Right atrium auricular region (tissue), 2 donors: ENCODE results near the gene C6orf62. TPM values are rescaled to one million over a fixed set of nuclear protein-coding genes. Genes with fewer than 3 reads are reported as not detected.
A peak's percentile ranks its signal among the peaks of the same experiment; 100 is the strongest.
"Not testable (repeated sequence)": the region's sequence is repeated elsewhere in the genome, so short reads cannot be mapped to it uniquely, and the experiment has no call there.

Experiments
- DNase-seq: peaks from one replicate; pipeline ENCODE4 v3.0.0-alpha.2; 2019; ENCODE audit warnings: low spot score
- H3K27ac ChIP-seq, 2 donors: fragments of 200-600 bp; sonication (generic); 1 replicate in 1 of 2; 2 replicates in 1 of 2; pipeline ENCODE4 v1.5.1; 2016 to 2019
- H3K27me3 ChIP-seq, 2 donors: fragments of 200-600 bp; sonication (generic); one replicate each; pipeline versions ENCODE4 v1.5.1 to v1.6.0; 2017 to 2019
- H3K36me3 ChIP-seq: fragments of 200-600 bp; sonication (generic); one replicate; pipeline ENCODE4 v1.5.1; 2016
- H3K4me1 ChIP-seq, 2 donors: fragments of 200-600 bp; sonication (generic); one replicate each; pipeline versions ENCODE4 v1.5.1 to v1.6.0; 2017 to 2019
- H3K4me3 ChIP-seq, 2 donors: fragments of 200-600 bp; sonication (generic); 1 replicate in 1 of 2; 2 replicates in 1 of 2; pipeline ENCODE4 v1.5.1; 2017 to 2019; ENCODE audit warnings: mild to moderate bottlenecking in 1 of 2, moderate library complexity in 1 of 2
- H3K9me3 ChIP-seq, 2 donors: fragments of 200-600 bp; sonication (generic); one replicate each; pipeline ENCODE4 v1.5.1; 2019
- CTCF ChIP-seq, 2 donors: fragments of 200-600 bp; sonication (generic); IDR thresholded peaks; one replicate each; pipeline ENCODE4 v1.5.1; 2019; ENCODE audit warnings: antibody characterized with exemption in 2 of 2
- total RNA-seq, 2 donors: library from RNA; depleted of rRNA; stranded (reverse); fragments of >200 nt; gene quantifications; one replicate each; pipeline ENCODE4 v1.1.0, GENCODE V29; 2016

Gene C6orf62
- total RNA-seq, 2 donors from 2014 or later = 24.0 to 47.4 TPM

GRCh38 chr6:24743944-24744335 is 25.0 kb upstream of the C6orf62 start:
- H3K36me3 ChIP-seq = no peaks in the 10 kb centered on the region
- TF ChIP-seq CTCF (IDR thresholded peaks at IDR 0.05) = no peak
- DNase-seq = no peak
- no peaks in the 10 kb centered on the region for H3K9me3 ChIP-seq
- H3K4me1 ChIP-seq = no peaks in the 10 kb centered on the region
- H3K27ac ChIP-seq = no peak overlapping the region
- H3K4me3 ChIP-seq = no peak overlapping the region
- H3K27me3 ChIP-seq = no peaks in the 10 kb centered on the region

DNA sequence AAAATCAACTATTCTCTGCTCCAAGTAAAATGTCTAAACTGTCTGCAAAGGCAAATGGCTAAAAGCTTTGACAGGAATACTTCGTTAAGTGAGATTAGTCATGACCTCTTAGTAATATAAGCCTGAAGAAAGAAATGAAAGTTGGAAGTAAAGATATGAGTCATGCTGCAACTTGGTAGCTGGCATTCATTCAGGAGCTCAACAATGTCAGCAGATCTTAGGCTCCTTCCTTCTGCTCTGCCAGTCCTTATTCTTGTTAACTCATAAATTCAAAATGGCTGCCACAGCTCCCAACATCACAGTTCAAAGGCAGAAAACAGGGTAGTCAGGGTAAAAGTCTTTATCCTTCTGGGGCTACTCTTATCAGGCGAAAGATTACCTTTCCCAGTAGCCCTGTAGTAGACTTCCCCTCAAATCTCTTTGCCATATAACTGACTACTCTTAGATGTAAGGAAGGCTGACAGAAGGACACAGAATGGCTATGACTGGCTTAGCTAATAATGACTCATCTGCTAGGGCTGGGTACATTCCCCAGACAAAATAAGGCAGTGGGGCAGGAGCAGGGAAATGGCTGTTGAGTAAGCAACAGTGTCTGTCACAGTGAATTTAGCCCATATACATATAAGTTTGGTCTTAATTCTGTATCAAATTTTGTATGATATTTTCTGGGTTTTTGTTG is 24.4 kb upstream of the C6orf62 start:
- H3K36me3 ChIP-seq = no peaks in the 10 kb centered on the region
- peak overlapping the region in 1 of 2 donors; percentile 8 for H3K27ac ChIP-seq
- no peaks in the 10 kb centered on the region for H3K9me3 ChIP-seq
- no peak overlapping the region for H3K4me3 ChIP-seq
- no peaks in the 10 kb centered on the region for H3K27me3 ChIP-seq
- no peak for TF ChIP-seq CTCF (IDR thresholded peaks at IDR 0.05)
- no peak for DNase-seq
- no peaks in the 10 kb centered on the region for H3K4me1 ChIP-seq

GRCh38 chr6:24742216-24742738 is 23.3 kb upstream of the C6orf62 start:
- TF ChIP-seq CTCF (IDR thresholded peaks at IDR 0.05) = no peak
- Histone ChIP-seq H3K27ac (no peak overlapping the region), H3K27me3 (no peaks in the 10 kb centered on the region), H3K4me1 (no peaks in the 10 kb centered on the region), H3K36me3 (no peaks in the 10 kb centered on the region), H3K9me3 (no peaks in the 10 kb centered on the region), H3K4me3 (no peak overlapping the region)
- no peak for DNase-seq

- Histone ChIP-seq H3K4me1 (no peaks in the 10 kb centered on the region), H3K27me3 (no peaks in the 10 kb centered on the region), H3K36me3 (no peaks in the 10 kb centered on the region), H3K9me3 (no peaks in the 10 kb centered on the region), H3K27ac (no peak overlapping the region), H3K4me3 (no peak overlapping the region)
- no peak for DNase-seq
- no peak for TF ChIP-seq CTCF (IDR thresholded peaks at IDR 0.05)
Measured at GRCh38 chr6:24740861-24741260, 21.9 kb upstream of the C6orf62 start.

DNA sequence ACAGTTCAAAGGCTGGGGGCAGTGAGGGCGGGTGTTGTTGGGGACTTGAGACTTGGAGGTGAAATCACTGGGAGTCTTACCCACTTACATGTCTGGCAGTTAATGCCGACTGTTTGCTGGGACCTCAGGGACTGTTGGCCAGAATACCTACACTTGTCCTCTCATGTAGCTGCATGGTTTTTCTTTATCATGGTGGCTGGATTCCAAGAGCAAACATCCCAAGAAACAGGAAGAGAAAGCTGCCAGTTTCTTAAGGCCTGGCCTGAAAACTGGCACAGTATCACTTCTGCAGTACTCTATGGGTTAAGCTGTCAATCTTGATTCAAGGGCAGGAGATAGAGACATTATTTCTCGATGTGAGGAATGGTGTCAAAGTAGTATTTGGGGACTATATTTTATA is 19.8 kb upstream of the C6orf62 start:
- no peaks in the 10 kb centered on the region for H3K27me3 ChIP-seq
- H3K4me1 ChIP-seq = no peaks in the 10 kb centered on the region
- no peak overlapping the region for H3K27ac ChIP-seq
- DNase-seq = no peak
- no peak for TF ChIP-seq CTCF (IDR thresholded peaks at IDR 0.05)
- no peaks in the 10 kb centered on the region for H3K9me3 ChIP-seq
- H3K4me3 ChIP-seq = no peak overlapping the region
- H3K36me3 ChIP-seq = no peaks in the 10 kb centered on the region

DNA sequence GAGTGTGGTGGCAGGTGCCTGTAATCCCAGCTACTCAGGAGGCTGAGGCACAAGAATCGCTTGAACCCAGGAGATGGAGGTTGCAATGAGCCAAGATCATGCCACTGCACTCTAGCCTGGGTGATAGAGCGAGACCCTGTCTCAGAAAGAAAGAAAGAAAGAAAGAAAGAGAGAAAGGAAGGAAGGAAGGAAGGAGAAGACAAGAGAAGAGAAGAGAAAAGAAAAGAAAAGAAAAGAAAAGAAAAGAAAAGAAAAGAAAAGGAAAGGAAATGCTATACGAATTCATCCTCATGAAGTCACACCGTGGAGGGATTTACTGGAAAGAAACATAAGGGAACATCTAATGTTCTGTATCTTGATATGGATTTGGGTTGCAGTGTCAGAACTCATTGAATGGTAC is 15.8 kb upstream of the C6orf62 start:
- H3K9me3 ChIP-seq, H3K4me1 ChIP-seq, H3K4me3 ChIP-seq, H3K27me3 ChIP-seq, H3K27ac ChIP-seq, DNase-seq, H3K36me3 ChIP-seq: not testable (repeated sequence)
